Endodermal cell (in vitro differentiated cells): ENCODE measurements around the gene TPST2. TPM values are rescaled to one million over a fixed set of nuclear protein-coding genes. Genes with fewer than 3 reads are reported as not detected.

ENCODE experiments used
- DNase-seq: peaks from one replicate; pipeline ENCODE4 v3.0.0-alpha.2; 2017
- H3K27ac ChIP-seq: 2 replicates; pipeline ENCODE4 v1.5.1; 2013; ENCODE audit warnings: mild to moderate bottlenecking, low read depth, low read length, moderate library complexity
- H3K27me3 ChIP-seq: 2 replicates; pipeline ENCODE4 v1.6.1; 2013; ENCODE audit warnings: mild to moderate bottlenecking, low read length, moderate library complexity; ENCODE audit not compliant: insufficient read depth, control insufficient read depth, poor library complexity, severe bottlenecking
- H3K36me3 ChIP-seq: 2 replicates; pipeline ENCODE4 v1.7.0; 2013; ENCODE audit warnings: mild to moderate bottlenecking, low read length, moderate library complexity; ENCODE audit not compliant: control insufficient read depth, insufficient read depth
- H3K4me1 ChIP-seq: one replicate; pipeline ENCODE4 v1.7.0; 2013; ENCODE audit warnings: low read length; ENCODE audit not compliant: control insufficient read depth, insufficient read depth
- H3K4me3 ChIP-seq: 2 replicates; pipeline ENCODE4 v1.5.1; 2013; ENCODE audit warnings: mild to moderate bottlenecking, low read length, moderate library complexity
- H3K9ac ChIP-seq: 2 replicates; pipeline ENCODE4 v1.6.1; 2013; ENCODE audit warnings: mild to moderate bottlenecking, low read length, moderate library complexity; ENCODE audit not compliant: poor library complexity, severe bottlenecking; ENCODE audit errors: extremely low read depth
- H3K9me3 ChIP-seq: 2 replicates; pipeline ENCODE4 v1.6.1; 2013; ENCODE audit warnings: mild to moderate bottlenecking, low read length, moderate library complexity; ENCODE audit not compliant: control insufficient read depth
- H3K27ac Mint-ChIP-seq: 2 replicates; pipeline ENCODE4 v1.8.0; 2020; ENCODE audit warnings: mixed read lengths
- H3K27me3 Mint-ChIP-seq: 2 replicates; pipeline ENCODE4 v1.8.0; 2021; ENCODE audit warnings: mild to moderate bottlenecking, mixed read lengths; ENCODE audit not compliant: insufficient read depth
- H3K36me3 Mint-ChIP-seq: 2 replicates; pipeline ENCODE4 v1.8.0; 2020; ENCODE audit warnings: low read depth, mixed read lengths
- H3K4me1 Mint-ChIP-seq: 2 replicates; pipeline ENCODE4 v1.8.0; 2020; ENCODE audit warnings: mixed read lengths
- H3K4me3 Mint-ChIP-seq: 2 replicates; pipeline ENCODE4 v1.8.0; 2020; ENCODE audit warnings: mild to moderate bottlenecking, moderate library complexity, mixed read lengths
- H3K9me3 Mint-ChIP-seq: 2 replicates; pipeline ENCODE4 v1.8.0; 2020; ENCODE audit warnings: mild to moderate bottlenecking, mixed read lengths
- WGBS, 2 experiments: methylation state at CpG; one replicate each; pipeline versions ENCODE4 v1.1.5 to v1.1.7; 2013; ENCODE audit warnings: missing lambda C conversion rate in 2 of 2, mixed read lengths in 1 of 2; ENCODE audit not compliant: insufficient coverage in 1 of 2, insufficient read length in 1 of 2; 5-methylcytosine and 5-hydroxymethylcytosine counted together
- total RNA-seq, 2 donors: library from RNA; stranded (reverse); fragmentation: NEBNext Ultra II Directional in 1 of 2; extraction: Animal tissue kit (Norgen Biotek cat#: 25700) in 1 of 2; gene quantifications; 2 replicates in 1 of 2; 3 replicates in 1 of 2; pipeline ENCODE4 v1.2.1, GENCODE V29; 2021
- TF ChIP-seq, protein P1 (sequence below): fragments of 200-600 bp; sonication (generic); conservative IDR thresholded peaks from 2 replicates; pipeline ENCODE4 v1.5.0; 2021; ENCODE audit warnings: antibody characterized with exemption, mild to moderate bottlenecking

TPST2 gene
- total RNA-seq, 2 donors from 2014 or later: 38.9 to 53.2 TPM

DNA sequence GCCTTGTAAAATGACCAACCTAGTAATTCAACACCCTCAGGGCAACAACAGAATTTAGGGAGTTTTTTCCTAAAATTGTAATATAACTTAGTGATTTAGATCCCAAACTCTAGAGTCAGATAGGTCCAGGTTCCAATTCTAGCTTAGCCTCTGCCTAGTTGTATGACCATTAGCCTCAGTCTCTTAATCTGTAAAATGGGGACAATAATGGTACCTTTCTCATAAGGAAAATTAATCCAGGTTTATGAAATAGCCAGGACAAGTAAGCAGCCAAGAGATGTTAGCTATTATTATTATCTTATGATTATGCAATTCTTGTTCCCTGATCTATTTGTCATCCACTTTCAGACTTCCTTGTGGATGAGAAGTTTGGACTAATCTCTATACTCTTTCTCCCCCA is 81.8 kb downstream of the TPST2 start:
- Histone ChIP-seq H3K4me1 (no peaks in the 10 kb centered on the region), H3K36me3 (peaks cover 72% of the 10 kb centered on the region), H3K27me3 (no peaks in the 10 kb centered on the region), H3K9me3 (no peaks in the 10 kb centered on the region), H3K9ac (no peak overlapping the region), H3K27ac (no peak overlapping the region), H3K4me3 (no peak overlapping the region)
- TF ChIP-seq, protein P1, sequence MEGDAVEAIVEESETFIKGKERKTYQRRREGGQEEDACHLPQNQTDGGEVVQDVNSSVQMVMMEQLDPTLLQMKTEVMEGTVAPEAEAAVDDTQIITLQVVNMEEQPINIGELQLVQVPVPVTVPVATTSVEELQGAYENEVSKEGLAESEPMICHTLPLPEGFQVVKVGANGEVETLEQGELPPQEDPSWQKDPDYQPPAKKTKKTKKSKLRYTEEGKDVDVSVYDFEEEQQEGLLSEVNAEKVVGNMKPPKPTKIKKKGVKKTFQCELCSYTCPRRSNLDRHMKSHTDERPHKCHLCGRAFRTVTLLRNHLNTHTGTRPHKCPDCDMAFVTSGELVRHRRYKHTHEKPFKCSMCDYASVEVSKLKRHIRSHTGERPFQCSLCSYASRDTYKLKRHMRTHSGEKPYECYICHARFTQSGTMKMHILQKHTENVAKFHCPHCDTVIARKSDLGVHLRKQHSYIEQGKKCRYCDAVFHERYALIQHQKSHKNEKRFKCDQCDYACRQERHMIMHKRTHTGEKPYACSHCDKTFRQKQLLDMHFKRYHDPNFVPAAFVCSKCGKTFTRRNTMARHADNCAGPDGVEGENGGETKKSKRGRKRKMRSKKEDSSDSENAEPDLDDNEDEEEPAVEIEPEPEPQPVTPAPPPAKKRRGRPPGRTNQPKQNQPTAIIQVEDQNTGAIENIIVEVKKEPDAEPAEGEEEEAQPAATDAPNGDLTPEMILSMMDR: no peak
- H3K27me3 Mint-ChIP-seq: no peaks in the 10 kb centered on the region
- no peak overlapping the region for H3K4me3 Mint-ChIP-seq
- no peak for DNase-seq
- no peaks in the 10 kb centered on the region for H3K9me3 Mint-ChIP-seq
- peaks cover 55% of the 10 kb centered on the region for H3K36me3 Mint-ChIP-seq
- H3K4me1 Mint-ChIP-seq: peaks cover 17% of the 10 kb centered on the region
- H3K27ac Mint-ChIP-seq: no peak overlapping the region

DNA sequence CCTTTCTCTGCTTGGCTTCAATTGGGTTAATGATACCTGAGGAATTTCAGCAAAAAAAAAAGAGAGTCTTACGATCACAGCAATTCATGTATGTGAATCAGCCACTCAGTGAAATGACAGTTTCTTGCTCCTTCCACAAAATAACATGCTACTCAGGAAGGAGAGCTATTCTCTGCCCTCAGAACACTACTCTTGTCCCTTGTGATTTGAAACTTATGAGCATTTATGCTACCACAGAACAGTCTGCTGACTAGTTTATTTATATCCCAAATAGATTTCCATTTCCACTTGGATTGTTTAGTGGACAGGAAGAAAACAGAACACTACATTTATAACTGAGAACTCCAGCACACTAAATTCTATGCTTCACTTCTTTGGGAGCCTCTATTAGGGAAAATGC is 86.2 kb downstream of the TPST2 start:
- Histone ChIP-seq H3K4me1 (no peaks in the 10 kb centered on the region), H3K36me3 (peaks cover 87% of the 10 kb centered on the region), H3K9me3 (no peaks in the 10 kb centered on the region), H3K27ac (no peak overlapping the region), H3K4me3 (no peak overlapping the region), H3K27me3 (no peaks in the 10 kb centered on the region), H3K9ac (no peak overlapping the region)
- Mint-ChIP-seq H3K36me3 (peaks cover 72% of the 10 kb centered on the region), H3K4me3 (no peak overlapping the region), H3K27ac (peak overlapping the region; percentile 90), H3K27me3 (no peaks in the 10 kb centered on the region), H3K4me1 (peaks cover 6% of the 10 kb centered on the region), H3K9me3 (no peaks in the 10 kb centered on the region)
- DNase-seq: no peak
- TF ChIP-seq, protein P1: no peak
- WGBS, 2 experiments: 87% methylated on average over 1 of the region's 1 CpG; no CpG with 5 or more reads in 1 of the 2 experiments

DNA sequence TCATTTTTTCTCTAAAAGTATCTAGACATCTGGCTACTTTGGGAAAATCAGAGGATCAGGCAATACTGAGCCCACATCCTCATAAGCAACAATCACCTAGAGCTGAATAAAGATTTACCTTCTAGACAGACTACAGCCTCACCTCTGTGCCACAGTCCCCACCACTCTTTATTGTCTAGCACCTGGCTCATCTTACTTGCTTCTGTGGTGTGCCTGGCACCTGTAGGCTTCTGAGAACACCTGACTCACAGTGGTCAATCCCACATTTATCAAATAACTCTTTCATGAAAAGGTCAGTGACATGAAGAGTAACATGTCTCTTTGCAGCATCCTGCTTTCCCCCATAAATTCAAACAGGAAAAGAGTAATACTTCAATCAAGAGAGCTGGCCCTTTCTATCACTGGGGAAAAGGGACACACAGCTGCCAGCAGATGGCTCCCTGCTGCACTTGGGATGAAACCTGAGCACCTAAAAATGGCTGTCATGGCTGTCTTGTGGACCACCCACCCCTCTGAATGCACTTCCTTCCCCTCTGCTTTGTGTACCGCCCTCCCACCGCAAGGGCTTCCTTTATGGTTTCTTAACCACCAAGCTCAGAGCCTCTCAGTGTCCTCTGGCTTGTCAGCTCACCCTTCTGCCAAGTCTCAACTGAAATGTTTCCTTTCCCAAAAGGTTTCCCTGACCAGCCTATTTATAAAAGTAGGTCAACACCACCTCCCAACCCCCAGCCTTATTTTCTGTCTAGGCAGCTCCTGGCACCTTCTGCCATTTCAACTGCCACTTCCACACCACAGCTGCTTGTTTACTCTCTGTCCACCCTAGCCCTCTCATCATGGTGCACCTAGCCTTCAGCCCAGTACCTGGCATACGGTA is 87.0 kb downstream of the TPST2 start:
- no peaks in the 10 kb centered on the region for H3K4me1 ChIP-seq
- Mint-ChIP-seq H3K27ac (peak overlapping the region; percentile 90), H3K4me1 (peaks cover 6% of the 10 kb centered on the region), H3K4me3 (no peak overlapping the region), H3K9me3 (no peaks in the 10 kb centered on the region), H3K27me3 (no peaks in the 10 kb centered on the region), H3K36me3 (peaks cover 75% of the 10 kb centered on the region)
- H3K27ac ChIP-seq: no peak overlapping the region
- H3K9ac ChIP-seq: no peak overlapping the region
- peak; percentile 88 for DNase-seq
- no peaks in the 10 kb centered on the region for H3K9me3 ChIP-seq
- H3K36me3 ChIP-seq: peaks cover 82% of the 10 kb centered on the region
- 39 to 64% methylated on average over 2 to 3 of the region's 3 CpGs for WGBS, 2 experiments
- H3K27me3 ChIP-seq: no peaks in the 10 kb centered on the region
- H3K4me3 ChIP-seq: no peak overlapping the region
- TF ChIP-seq, protein P1: peak; percentile 82
